ENCODE data around the gene IL22RA1. TPM values are rescaled to one million over a fixed set of nuclear protein-coding genes. Genes with fewer than 3 reads are reported as not detected.

IL22RA1 gene
- total RNA-seq, 2 experiments from 2014 or later = not detected

GRCh38 chr1:24123611-24124010 lies 19.3 kb downstream of the IL22RA1 start:
- intact Hi-C loops (cut with micrococcal nuclease; ENCODE audit: unreplicated experiment) = no loop called here
- TF ChIP-seq, protein P1, sequence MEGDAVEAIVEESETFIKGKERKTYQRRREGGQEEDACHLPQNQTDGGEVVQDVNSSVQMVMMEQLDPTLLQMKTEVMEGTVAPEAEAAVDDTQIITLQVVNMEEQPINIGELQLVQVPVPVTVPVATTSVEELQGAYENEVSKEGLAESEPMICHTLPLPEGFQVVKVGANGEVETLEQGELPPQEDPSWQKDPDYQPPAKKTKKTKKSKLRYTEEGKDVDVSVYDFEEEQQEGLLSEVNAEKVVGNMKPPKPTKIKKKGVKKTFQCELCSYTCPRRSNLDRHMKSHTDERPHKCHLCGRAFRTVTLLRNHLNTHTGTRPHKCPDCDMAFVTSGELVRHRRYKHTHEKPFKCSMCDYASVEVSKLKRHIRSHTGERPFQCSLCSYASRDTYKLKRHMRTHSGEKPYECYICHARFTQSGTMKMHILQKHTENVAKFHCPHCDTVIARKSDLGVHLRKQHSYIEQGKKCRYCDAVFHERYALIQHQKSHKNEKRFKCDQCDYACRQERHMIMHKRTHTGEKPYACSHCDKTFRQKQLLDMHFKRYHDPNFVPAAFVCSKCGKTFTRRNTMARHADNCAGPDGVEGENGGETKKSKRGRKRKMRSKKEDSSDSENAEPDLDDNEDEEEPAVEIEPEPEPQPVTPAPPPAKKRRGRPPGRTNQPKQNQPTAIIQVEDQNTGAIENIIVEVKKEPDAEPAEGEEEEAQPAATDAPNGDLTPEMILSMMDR (conservative IDR thresholded peaks at IDR 0.05; ENCODE audit: low read length) = no peak
- TF ChIP-seq EZH2phosphoT487 (IDR thresholded peaks at IDR 0.05; ENCODE audit: borderline replicate concordance, low read depth, low read length) = no peak
- no peak overlapping the region for H3K27ac ChIP-seq (ENCODE audit: low read depth, low read length, poor library complexity, severe bottlenecking)
- H3K79me2 ChIP-seq (ENCODE audit: insufficient read depth, low read depth, low read length) = no peaks in the 10 kb centered on the region
- ChIA-PET CTCF (ENCODE audit: unreplicated experiment) (no interaction called here), POLR2A (no interaction called here)
- no peak overlapping the region for H2AFZ ChIP-seq (ENCODE audit: low read length)
- no peaks in the 10 kb centered on the region for H3K36me3 ChIP-seq (ENCODE audit: insufficient read depth, low read length)
- H3K9me2 ChIP-seq (ENCODE audit: insufficient read depth, low read length) = no peaks in the 10 kb centered on the region
- H4K20me1 ChIP-seq (ENCODE audit: insufficient read depth, low read length) = no peaks in the 10 kb centered on the region
- DNase-seq (ENCODE audit: low spot score) = no peak
- H3K4me3 ChIP-seq (ENCODE audit: low read depth, low read length, poor library complexity, severe bottlenecking) = no peak overlapping the region
- H3K4me2 ChIP-seq (ENCODE audit: low read length) = no peak overlapping the region
- no TSS peak for BruUV-seq (replicated peaks)
- H3K9me3 ChIP-seq (ENCODE audit: low read length) = no peaks in the 10 kb centered on the region
- no peaks in the 10 kb centered on the region for H3K4me1 ChIP-seq (ENCODE audit: insufficient read depth, low read length, poor library complexity, severe bottlenecking)

GRCh38 chr1:24122776-24123175 lies 20.2 kb downstream of the IL22RA1 start:
- CTCF ChIA-PET (ENCODE audit: unreplicated experiment) = no interaction called here
- Histone ChIP-seq H3K9me3 (ENCODE audit: low read length) (no peaks in the 10 kb centered on the region), H3K79me2 (ENCODE audit: insufficient read depth, low read depth, low read length) (no peaks in the 10 kb centered on the region), H3K4me2 (ENCODE audit: low read length) (no peak overlapping the region), H3K9me2 (ENCODE audit: insufficient read depth, low read length) (no peaks in the 10 kb centered on the region), H3K4me3 (ENCODE audit: low read depth, low read length, poor library complexity, severe bottlenecking) (no peak overlapping the region), H3K36me3 (ENCODE audit: insufficient read depth, low read length) (no peaks in the 10 kb centered on the region), H2AFZ (ENCODE audit: low read length) (no peak overlapping the region), H4K20me1 (ENCODE audit: insufficient read depth, low read length) (no peaks in the 10 kb centered on the region), H3K27ac (ENCODE audit: low read depth, low read length, poor library complexity, severe bottlenecking) (no peak overlapping the region), H3K4me1 (ENCODE audit: insufficient read depth, low read length, poor library complexity, severe bottlenecking) (no peaks in the 10 kb centered on the region)
- no TSS peak for BruUV-seq (replicated peaks)
- DNase-seq (ENCODE audit: low spot score) = no peak
- intact Hi-C loops (cut with micrococcal nuclease; ENCODE audit: unreplicated experiment) = no loop called here
- POLR2A ChIA-PET = no interaction called here
- no peak for TF ChIP-seq EZH2phosphoT487 (IDR thresholded peaks at IDR 0.05; ENCODE audit: borderline replicate concordance, low read depth, low read length)
- TF ChIP-seq, protein P1 (conservative IDR thresholded peaks at IDR 0.05; ENCODE audit: low read length) = no peak

DNA sequence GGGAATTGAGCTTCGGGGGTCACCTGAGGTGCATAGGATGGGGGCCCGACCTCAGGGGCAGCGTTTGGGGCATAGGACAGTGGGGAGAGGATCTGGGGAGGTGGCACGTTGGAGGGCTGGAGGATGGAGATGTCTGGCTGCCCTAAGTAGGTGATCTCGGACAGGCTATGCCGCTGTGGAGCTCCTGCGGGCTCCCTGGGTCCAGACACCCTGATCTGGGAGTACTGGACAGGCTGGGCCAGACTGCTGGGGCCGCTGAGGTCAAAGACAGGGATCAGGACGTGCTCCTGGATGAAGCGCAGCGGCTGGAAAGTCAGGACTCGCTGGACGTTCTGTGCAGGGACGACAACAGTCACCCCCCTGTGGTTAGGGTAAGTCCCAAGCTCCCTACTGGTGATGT lies 21.5 kb downstream of the IL22RA1 start:
- no TSS peak for BruUV-seq (replicated peaks)
- no peak overlapping the region for H2AFZ ChIP-seq (ENCODE audit: low read length)
- H3K4me3 ChIP-seq (ENCODE audit: low read depth, low read length, poor library complexity, severe bottlenecking) = no peak overlapping the region
- H3K9me3 ChIP-seq (ENCODE audit: low read length) = no peaks in the 10 kb centered on the region
- intact Hi-C loops (cut with micrococcal nuclease; ENCODE audit: unreplicated experiment) = no loop called here
- H3K27ac ChIP-seq (ENCODE audit: low read depth, low read length, poor library complexity, severe bottlenecking) = no peak overlapping the region
- no peaks in the 10 kb centered on the region for H3K9me2 ChIP-seq (ENCODE audit: insufficient read depth, low read length)
- no peaks in the 10 kb centered on the region for H3K4me1 ChIP-seq (ENCODE audit: insufficient read depth, low read length, poor library complexity, severe bottlenecking)
- no peak for DNase-seq (ENCODE audit: low spot score)
- H3K79me2 ChIP-seq (ENCODE audit: insufficient read depth, low read depth, low read length) = no peaks in the 10 kb centered on the region
- ChIA-PET POLR2A (interaction anchor here (1.2 kb wide), 1 partner anchor 9 kb away, joined by 3 read pairs; no protein-coding TSS in a partner anchor), CTCF (ENCODE audit: unreplicated experiment) (no interaction called here)
- no peak overlapping the region for H3K4me2 ChIP-seq (ENCODE audit: low read length)
- TF ChIP-seq, protein P1 (conservative IDR thresholded peaks at IDR 0.05; ENCODE audit: low read length) = no peak
- TF ChIP-seq EZH2phosphoT487 (IDR thresholded peaks at IDR 0.05; ENCODE audit: borderline replicate concordance, low read depth, low read length) = no peak
- no peaks in the 10 kb centered on the region for H4K20me1 ChIP-seq (ENCODE audit: insufficient read depth, low read length)
- H3K36me3 ChIP-seq (ENCODE audit: insufficient read depth, low read length) = no peaks in the 10 kb centered on the region
